Nephron (organoid): ENCODE data around the gene KRTAP27-1.

Experiments
- H3K27ac Mint-ChIP-seq, 3 experiments: 2 replicates each; pipeline ENCODE4 v1.8.0; 2020; ENCODE audit warnings: mixed read lengths in 3 of 3, mild to moderate bottlenecking in 2 of 3, moderate library complexity in 1 of 3
- H3K27me3 Mint-ChIP-seq: 2 replicates; pipeline ENCODE4 v1.8.0; 2021; ENCODE audit warnings: low read depth, mild to moderate bottlenecking, moderate library complexity, mixed read lengths
- H3K36me3 Mint-ChIP-seq: 2 replicates; pipeline ENCODE4 v1.8.0; 2020; ENCODE audit warnings: low read depth, mixed read lengths
- H3K4me1 Mint-ChIP-seq: 2 replicates; pipeline ENCODE4 v1.8.0; 2020; ENCODE audit warnings: mixed read lengths
- H3K4me3 Mint-ChIP-seq, 3 experiments: 2 replicates each; pipeline ENCODE4 v1.8.0; 2020; ENCODE audit warnings: mild to moderate bottlenecking in 3 of 3, mixed read lengths in 3 of 3, moderate library complexity in 2 of 3
- H3K9me3 Mint-ChIP-seq: 2 replicates; pipeline ENCODE4 v1.8.0; 2020; ENCODE audit warnings: mixed read lengths
- TF ChIP-seq, protein P1 (sequence below), 3 experiments: fragments of 200-600 bp; sonication (generic); IDR thresholded peaks; one replicate each; pipeline ENCODE4 v1.5.0; 2021; ENCODE audit warnings: antibody characterized with exemption in 3 of 3; ENCODE audit not compliant: unreplicated experiment in 3 of 3

KRTAP27-1 gene

DNA sequence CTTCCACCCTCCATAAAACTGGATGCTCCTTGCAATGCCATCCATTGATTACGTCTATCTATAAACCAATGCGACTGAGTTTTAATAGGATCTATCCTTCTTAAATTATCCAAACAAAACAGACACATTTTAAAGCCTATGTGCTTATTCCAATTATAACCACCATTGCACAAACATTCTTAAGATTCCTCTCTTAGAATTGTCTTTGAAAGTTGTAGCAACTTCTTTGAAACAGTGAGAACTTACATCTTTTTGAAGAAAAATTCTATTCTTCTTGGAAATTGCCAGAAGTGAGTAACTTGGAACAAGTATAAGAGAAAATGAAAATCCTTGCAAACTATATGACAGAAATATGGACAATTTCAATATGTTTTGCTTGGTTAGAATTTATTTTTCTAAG is 17.3 kb downstream of the KRTAP27-1 start, which contains the start of gene KRTAP26-1:
KRTAP26-1 (minus strand) TSS at position 101 of the 400 bp plus-strand sequence. CDS start 280 bp downstream, outside the sequence.
- H3K36me3 Mint-ChIP-seq, result no peaks in the 10 kb centered on the region
- H3K4me1 Mint-ChIP-seq, result no peaks in the 10 kb centered on the region
- no peaks in the 10 kb centered on the region for H3K27me3 Mint-ChIP-seq
- no peak within 1 kb of the TSS for H3K27ac Mint-ChIP-seq
- no peak within 1 kb of the TSS for H3K4me3 Mint-ChIP-seq
- TF ChIP-seq, protein P1, sequence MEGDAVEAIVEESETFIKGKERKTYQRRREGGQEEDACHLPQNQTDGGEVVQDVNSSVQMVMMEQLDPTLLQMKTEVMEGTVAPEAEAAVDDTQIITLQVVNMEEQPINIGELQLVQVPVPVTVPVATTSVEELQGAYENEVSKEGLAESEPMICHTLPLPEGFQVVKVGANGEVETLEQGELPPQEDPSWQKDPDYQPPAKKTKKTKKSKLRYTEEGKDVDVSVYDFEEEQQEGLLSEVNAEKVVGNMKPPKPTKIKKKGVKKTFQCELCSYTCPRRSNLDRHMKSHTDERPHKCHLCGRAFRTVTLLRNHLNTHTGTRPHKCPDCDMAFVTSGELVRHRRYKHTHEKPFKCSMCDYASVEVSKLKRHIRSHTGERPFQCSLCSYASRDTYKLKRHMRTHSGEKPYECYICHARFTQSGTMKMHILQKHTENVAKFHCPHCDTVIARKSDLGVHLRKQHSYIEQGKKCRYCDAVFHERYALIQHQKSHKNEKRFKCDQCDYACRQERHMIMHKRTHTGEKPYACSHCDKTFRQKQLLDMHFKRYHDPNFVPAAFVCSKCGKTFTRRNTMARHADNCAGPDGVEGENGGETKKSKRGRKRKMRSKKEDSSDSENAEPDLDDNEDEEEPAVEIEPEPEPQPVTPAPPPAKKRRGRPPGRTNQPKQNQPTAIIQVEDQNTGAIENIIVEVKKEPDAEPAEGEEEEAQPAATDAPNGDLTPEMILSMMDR (IDR thresholded peaks at IDR 0.05; ENCODE audit: unreplicated experiment in 3 of 3), result no peak
- no peaks in the 10 kb centered on the region for H3K9me3 Mint-ChIP-seq

DNA sequence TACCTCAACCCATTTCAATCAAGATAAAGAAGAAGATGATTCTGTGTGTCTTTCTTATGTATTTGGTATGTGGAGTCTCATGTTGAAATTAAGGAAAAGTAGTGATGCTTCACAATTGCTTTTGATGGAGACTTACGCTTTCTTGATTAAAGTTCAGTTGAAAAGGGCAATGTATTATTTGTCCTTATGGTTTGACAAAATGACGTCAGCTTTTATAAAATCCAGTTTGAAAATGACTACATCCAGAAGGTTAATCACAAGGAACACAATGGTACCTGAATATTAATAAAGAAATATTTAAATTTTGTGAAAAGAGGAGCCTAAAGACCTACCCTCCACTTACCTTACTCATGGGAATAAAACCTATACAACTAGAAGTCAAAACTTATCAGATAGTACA is 21.8 kb downstream of the KRTAP27-1 start:
- Mint-ChIP-seq H3K36me3 (no peaks in the 10 kb centered on the region), H3K4me3 (no peak overlapping the region), H3K4me1 (no peaks in the 10 kb centered on the region), H3K27ac (no peak overlapping the region), H3K9me3 (no peaks in the 10 kb centered on the region), H3K27me3 (no peaks in the 10 kb centered on the region)
- TF ChIP-seq, protein P1 (IDR thresholded peaks at IDR 0.05; ENCODE audit: unreplicated experiment in 3 of 3), result no peak

DNA sequence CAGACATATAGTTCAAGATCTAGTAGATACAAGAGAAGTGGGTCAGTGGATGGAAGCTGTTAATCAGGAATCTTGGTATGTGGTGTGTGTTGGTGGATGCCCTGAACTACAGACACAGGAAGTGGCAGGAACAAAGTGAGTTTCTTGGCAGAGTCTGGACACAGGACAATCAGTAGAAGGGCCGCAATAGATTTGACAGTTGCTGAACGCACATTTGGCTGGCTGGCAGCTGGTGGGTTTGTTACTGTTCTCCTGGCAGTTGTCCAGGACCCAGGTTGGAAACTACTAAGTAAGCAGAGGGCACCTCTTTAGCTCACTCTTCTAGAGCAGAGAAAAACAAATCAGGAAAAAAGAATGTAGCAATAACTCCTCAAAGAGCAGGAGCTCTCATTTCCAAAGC is 30.6 kb downstream of the KRTAP27-1 start:
- TF ChIP-seq, protein P1 (IDR thresholded peaks at IDR 0.05; ENCODE audit: unreplicated experiment in 3 of 3), result no peak
- no peaks in the 10 kb centered on the region for H3K27me3 Mint-ChIP-seq
- H3K27ac Mint-ChIP-seq, result peak overlapping the region in 2 of 3 experiments; percentile 8 to 24
- peaks cover 2% of the 10 kb centered on the region for H3K9me3 Mint-ChIP-seq
- H3K4me3 Mint-ChIP-seq, result no peak overlapping the region
- no peaks in the 10 kb centered on the region for H3K36me3 Mint-ChIP-seq
- peaks cover 8% of the 10 kb centered on the region for H3K4me1 Mint-ChIP-seq

DNA sequence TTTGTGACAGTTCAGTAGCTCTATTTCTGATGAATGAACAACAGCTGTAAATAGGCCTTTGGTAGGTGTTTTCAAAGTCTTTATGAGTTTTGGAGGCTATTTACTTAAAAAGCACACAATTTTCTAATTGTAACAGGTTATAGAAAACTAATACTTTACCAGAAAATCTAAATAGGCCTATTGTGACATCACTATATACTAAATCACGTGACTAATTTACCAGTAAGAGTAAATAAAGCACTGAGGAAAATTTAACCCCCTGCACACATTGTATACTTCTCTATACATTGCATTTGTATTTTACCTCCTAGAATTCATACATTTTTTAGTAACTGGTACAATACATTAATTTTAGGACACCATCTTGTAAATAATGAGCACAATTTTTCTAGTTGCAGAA is 32.4 kb downstream of the KRTAP27-1 start:
- TF ChIP-seq, protein P1 (IDR thresholded peaks at IDR 0.05; ENCODE audit: unreplicated experiment in 3 of 3), result no peak
- Mint-ChIP-seq H3K27me3 (no peaks in the 10 kb centered on the region), H3K36me3 (no peaks in the 10 kb centered on the region), H3K27ac (no peak overlapping the region), H3K4me3 (no peak overlapping the region), H3K9me3 (peaks cover 2% of the 10 kb centered on the region), H3K4me1 (peaks cover 8% of the 10 kb centered on the region)

DNA sequence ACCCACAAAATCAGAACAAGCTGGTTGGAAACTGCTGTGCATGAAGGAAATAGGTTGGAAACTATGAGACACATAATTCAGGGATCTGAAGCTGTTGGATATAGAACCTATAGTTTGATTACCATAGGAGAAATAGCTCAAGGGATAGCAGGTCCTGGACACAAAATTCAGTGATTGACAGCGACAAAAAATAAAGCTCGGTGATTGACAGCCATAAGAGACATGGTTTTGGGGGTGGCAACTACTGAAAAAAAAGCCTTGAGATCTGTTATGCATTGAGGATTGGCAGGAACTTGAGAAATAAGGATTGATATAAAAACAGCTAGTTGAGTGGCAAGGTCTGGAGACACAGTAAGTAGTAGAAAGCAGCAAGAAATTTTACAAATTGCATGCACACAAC is 48.3 kb downstream of the KRTAP27-1 start, which contains the start of gene KRTAP25-1:
KRTAP25-1 (minus strand) TSS at position 300 of the 400 bp plus-strand sequence; CDS start at position 276, 24 bp downstream.
- Mint-ChIP-seq H3K4me1 (no peaks in the 10 kb centered on the region), H3K4me3 (no peak within 1 kb of the TSS)

More for the DNA sequence above, 48.3 kb downstream of the KRTAP27-1 start, which contains the start of gene KRTAP25-1:
- no peak within 1 kb of the TSS for H3K27ac Mint-ChIP-seq
- H3K36me3 Mint-ChIP-seq, result no peaks in the 10 kb centered on the region
- peaks cover 4% of the 10 kb centered on the region for H3K27me3 Mint-ChIP-seq
- no peaks in the 10 kb centered on the region for H3K9me3 Mint-ChIP-seq
- TF ChIP-seq, protein P1 (IDR thresholded peaks at IDR 0.05; ENCODE audit: unreplicated experiment in 3 of 3), result no peak
